H1 (cell line): ENCODE measurements around the gene ZBTB7B. TPM values are rescaled to one million over a fixed set of nuclear protein-coding genes. Genes with fewer than 3 reads are reported as not detected.

Experiments used
- CHD1 ChIP-seq: IDR thresholded peaks from 2 replicates; pipeline ENCODE4 v1.6.1; 2012; ENCODE audit warnings: low read depth, low read length, improper control_type of control experiment
- NANOG ChIP-seq: IDR thresholded peaks from 2 replicates; pipeline ENCODE4 v1.6.1; 2011; ENCODE audit warnings: low read length, low read depth, mild to moderate bottlenecking, inconsistent platforms; ENCODE audit not compliant: insufficient read depth, poor library complexity, severe bottlenecking
- RFX5 ChIP-seq: IDR thresholded peaks from 2 replicates; pipeline ENCODE4 v1.6.1; 2011; ENCODE audit warnings: low read depth, low read length, improper control_type of control experiment, borderline replicate concordance
- polyA plus RNA-seq, 7 experiments: library from polyadenylated mRNA; depleted of rRNA in 3 of 7; stranded (reverse) in 5 of 7; unstranded in 2 of 7; fragments of >200 nt in 5 of 7; fragments of 200-250 nt in 2 of 7; gene quantifications; 1 replicate in 5 of 7; 2 replicates in 1 of 7; 4 replicates in 1 of 7; pipeline versions ENCODE4 v1.2.1 to v1.2.3, GENCODE V29; 2011 to 2013; ENCODE audit warnings: missing spikeins in 2 of 7, mixed read lengths in 2 of 7
- total RNA-seq: library from RNA; stranded (reverse); fragmentation: NEBNext Ultra II Directional; extraction: Animal tissue kit (Norgen Biotek cat#: 25700); gene quantifications from 2 replicates; pipeline ENCODE4 v1.2.1, GENCODE V29; 2021

ZBTB7B gene
- total and polyA plus RNA-seq, 2 of the 8 experiments (the other 6 are each of a cell fraction or from before 2014, with no cell fraction given): 24.5 to 36.9 TPM

DNA sequence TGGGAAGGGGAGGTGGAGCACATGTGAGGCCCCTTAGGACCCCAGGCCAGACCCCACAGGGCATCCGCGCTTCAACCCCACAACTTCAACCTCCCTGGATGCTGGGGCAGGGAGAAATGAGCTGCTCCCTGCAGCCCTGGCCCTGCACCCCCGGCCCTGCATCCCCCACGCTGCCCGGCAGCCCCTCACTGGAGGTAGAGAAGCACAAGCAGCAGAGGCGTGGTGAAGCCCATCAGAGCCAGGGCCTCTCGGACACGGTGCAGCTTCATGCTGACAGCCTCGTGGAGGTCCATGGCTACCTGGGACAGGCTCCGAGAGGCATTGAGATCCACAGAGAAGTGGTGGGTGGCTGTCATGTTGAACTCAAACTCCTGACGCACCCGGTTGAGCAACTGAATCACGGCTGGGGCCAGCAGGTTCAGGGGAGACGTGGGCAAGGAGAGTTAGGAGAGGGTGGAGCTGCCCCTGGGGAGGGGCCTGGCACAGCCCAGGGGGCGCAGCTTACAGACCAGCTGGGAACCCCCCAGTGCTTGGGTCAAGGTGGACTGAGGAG, 27.7 kb downstream of the ZBTB7B start (continued):
- TF ChIP-seq CHD1 (no peak), NANOG (no peak), RFX5 (no peak)
